ENCODE results near the gene TNRC6A. TPM values are rescaled to one million over a fixed set of nuclear protein-coding genes. Genes with fewer than 3 reads are reported as not detected.
A peak's percentile ranks its signal among the peaks of the same experiment; 100 is the strongest.

The TNRC6A gene
- total and polyA plus RNA-seq, 9 of the 15 experiments (the other 6 are each of a cell fraction or from before 2014, with no cell fraction given) = 3.4 to 32.1 (median 26.6) TPM

DNA sequence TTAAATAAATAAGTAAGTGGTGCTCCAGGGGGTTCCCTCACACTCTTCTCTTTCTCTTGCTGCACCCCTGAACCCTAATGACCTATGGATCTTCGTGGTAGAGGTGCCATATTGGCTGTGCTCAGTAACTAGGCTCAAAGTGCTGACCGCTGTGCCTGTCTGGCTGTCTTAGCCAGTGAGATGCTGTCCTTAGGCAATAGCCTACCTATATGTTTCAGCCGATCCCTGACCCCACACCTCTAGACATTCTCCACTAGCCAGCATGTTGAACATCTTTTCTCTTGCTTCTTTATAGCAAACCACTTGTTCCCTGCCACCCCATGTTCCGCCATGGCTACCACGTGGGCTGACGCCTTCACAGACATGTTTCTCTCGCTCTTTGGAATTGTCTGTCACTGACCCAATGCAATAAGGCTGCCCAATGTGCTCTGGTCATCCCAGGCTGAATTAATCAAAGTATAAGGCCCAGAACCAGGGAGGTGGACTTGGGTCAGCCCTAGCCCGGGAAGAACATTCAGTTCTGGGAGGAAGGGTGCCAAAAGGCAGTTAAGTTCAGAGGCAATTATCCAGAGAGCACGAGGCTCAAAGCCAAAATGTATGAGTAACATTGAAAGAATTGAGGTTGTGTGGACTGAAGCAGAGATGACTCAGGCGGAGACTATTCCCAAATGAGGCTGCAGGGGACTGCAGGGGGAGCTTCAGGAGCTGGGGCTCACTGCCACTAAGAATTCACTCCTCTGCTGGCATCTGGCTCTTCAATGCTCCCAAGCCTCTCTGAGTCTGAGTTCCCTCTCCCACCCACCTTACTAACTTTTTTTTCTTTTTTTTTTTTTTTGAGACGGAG lies 28.7 kb upstream of the TNRC6A start (continued):
- TF ChIP-seq, protein P1, sequence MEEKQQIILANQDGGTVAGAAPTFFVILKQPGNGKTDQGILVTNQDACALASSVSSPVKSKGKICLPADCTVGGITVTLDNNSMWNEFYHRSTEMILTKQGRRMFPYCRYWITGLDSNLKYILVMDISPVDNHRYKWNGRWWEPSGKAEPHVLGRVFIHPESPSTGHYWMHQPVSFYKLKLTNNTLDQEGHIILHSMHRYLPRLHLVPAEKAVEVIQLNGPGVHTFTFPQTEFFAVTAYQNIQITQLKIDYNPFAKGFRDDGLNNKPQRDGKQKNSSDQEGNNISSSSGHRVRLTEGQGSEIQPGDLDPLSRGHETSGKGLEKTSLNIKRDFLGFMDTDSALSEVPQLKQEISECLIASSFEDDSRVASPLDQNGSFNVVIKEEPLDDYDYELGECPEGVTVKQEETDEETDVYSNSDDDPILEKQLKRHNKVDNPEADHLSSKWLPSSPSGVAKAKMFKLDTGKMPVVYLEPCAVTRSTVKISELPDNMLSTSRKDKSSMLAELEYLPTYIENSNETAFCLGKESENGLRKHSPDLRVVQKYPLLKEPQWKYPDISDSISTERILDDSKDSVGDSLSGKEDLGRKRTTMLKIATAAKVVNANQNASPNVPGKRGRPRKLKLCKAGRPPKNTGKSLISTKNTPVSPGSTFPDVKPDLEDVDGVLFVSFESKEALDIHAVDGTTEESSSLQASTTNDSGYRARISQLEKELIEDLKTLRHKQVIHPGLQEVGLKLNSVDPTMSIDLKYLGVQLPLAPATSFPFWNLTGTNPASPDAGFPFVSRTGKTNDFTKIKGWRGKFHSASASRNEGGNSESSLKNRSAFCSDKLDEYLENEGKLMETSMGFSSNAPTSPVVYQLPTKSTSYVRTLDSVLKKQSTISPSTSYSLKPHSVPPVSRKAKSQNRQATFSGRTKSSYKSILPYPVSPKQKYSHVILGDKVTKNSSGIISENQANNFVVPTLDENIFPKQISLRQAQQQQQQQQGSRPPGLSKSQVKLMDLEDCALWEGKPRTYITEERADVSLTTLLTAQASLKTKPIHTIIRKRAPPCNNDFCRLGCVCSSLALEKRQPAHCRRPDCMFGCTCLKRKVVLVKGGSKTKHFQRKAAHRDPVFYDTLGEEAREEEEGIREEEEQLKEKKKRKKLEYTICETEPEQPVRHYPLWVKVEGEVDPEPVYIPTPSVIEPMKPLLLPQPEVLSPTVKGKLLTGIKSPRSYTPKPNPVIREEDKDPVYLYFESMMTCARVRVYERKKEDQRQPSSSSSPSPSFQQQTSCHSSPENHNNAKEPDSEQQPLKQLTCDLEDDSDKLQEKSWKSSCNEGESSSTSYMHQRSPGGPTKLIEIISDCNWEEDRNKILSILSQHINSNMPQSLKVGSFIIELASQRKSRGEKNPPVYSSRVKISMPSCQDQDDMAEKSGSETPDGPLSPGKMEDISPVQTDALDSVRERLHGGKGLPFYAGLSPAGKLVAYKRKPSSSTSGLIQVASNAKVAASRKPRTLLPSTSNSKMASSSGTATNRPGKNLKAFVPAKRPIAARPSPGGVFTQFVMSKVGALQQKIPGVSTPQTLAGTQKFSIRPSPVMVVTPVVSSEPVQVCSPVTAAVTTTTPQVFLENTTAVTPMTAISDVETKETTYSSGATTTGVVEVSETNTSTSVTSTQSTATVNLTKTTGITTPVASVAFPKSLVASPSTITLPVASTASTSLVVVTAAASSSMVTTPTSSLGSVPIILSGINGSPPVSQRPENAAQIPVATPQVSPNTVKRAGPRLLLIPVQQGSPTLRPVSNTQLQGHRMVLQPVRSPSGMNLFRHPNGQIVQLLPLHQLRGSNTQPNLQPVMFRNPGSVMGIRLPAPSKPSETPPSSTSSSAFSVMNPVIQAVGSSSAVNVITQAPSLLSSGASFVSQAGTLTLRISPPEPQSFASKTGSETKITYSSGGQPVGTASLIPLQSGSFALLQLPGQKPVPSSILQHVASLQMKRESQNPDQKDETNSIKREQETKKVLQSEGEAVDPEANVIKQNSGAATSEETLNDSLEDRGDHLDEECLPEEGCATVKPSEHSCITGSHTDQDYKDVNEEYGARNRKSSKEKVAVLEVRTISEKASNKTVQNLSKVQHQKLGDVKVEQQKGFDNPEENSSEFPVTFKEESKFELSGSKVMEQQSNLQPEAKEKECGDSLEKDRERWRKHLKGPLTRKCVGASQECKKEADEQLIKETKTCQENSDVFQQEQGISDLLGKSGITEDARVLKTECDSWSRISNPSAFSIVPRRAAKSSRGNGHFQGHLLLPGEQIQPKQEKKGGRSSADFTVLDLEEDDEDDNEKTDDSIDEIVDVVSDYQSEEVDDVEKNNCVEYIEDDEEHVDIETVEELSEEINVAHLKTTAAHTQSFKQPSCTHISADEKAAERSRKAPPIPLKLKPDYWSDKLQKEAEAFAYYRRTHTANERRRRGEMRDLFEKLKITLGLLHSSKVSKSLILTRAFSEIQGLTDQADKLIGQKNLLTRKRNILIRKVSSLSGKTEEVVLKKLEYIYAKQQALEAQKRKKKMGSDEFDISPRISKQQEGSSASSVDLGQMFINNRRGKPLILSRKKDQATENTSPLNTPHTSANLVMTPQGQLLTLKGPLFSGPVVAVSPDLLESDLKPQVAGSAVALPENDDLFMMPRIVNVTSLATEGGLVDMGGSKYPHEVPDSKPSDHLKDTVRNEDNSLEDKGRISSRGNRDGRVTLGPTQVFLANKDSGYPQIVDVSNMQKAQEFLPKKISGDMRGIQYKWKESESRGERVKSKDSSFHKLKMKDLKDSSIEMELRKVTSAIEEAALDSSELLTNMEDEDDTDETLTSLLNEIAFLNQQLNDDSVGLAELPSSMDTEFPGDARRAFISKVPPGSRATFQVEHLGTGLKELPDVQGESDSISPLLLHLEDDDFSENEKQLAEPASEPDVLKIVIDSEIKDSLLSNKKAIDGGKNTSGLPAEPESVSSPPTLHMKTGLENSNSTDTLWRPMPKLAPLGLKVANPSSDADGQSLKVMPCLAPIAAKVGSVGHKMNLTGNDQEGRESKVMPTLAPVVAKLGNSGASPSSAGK (IDR thresholded peaks at IDR 0.05) = peak; percentile 38; the same call in 1 of the 2 replicates
- TF ChIP-seq RAD51 (IDR thresholded peaks at IDR 0.05; ENCODE audit: borderline replicate concordance, low read depth) (no peak), LCOR (CRISPR knock-in tag; IDR thresholded peaks at IDR 0.05) (no peak), GTF2E2 (tag; IDR thresholded peaks at IDR 0.05) (no peak), POLR3A (IDR thresholded peaks at IDR 0.05; ENCODE audit: borderline replicate concordance, extremely low read depth, insufficient read depth, insufficient read length) (no peak), DPF2 (IDR thresholded peaks at IDR 0.05) (peak; percentile 49; the same call in 1 of the 2 replicates)
- TF ChIP-seq, protein P2, sequence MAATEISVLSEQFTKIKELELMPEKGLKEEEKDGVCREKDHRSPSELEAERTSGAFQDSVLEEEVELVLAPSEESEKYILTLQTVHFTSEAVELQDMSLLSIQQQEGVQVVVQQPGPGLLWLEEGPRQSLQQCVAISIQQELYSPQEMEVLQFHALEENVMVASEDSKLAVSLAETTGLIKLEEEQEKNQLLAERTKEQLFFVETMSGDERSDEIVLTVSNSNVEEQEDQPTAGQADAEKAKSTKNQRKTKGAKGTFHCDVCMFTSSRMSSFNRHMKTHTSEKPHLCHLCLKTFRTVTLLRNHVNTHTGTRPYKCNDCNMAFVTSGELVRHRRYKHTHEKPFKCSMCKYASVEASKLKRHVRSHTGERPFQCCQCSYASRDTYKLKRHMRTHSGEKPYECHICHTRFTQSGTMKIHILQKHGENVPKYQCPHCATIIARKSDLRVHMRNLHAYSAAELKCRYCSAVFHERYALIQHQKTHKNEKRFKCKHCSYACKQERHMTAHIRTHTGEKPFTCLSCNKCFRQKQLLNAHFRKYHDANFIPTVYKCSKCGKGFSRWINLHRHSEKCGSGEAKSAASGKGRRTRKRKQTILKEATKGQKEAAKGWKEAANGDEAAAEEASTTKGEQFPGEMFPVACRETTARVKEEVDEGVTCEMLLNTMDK (IDR thresholded peaks at IDR 0.05; ENCODE audit: borderline replicate concordance, insufficient read depth, low read depth, low read length, poor library complexity, severe bottlenecking) = peak; percentile 10
- TF ChIP-seq, protein P3, sequence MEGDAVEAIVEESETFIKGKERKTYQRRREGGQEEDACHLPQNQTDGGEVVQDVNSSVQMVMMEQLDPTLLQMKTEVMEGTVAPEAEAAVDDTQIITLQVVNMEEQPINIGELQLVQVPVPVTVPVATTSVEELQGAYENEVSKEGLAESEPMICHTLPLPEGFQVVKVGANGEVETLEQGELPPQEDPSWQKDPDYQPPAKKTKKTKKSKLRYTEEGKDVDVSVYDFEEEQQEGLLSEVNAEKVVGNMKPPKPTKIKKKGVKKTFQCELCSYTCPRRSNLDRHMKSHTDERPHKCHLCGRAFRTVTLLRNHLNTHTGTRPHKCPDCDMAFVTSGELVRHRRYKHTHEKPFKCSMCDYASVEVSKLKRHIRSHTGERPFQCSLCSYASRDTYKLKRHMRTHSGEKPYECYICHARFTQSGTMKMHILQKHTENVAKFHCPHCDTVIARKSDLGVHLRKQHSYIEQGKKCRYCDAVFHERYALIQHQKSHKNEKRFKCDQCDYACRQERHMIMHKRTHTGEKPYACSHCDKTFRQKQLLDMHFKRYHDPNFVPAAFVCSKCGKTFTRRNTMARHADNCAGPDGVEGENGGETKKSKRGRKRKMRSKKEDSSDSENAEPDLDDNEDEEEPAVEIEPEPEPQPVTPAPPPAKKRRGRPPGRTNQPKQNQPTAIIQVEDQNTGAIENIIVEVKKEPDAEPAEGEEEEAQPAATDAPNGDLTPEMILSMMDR (IDR thresholded peaks at IDR 0.05 in 2 of 3, conservative IDR thresholded peaks at IDR 0.05 in 1 of 3; ENCODE audit: insufficient read depth in 2 of 3, low read depth in 1 of 3, low read length in 3 of 3) = peak; percentile 11 to 37 (median 18); a peak in 2 of 6 replicates
